SKM-1 (cell line): ENCODE data around the gene ARHGAP21.

ENCODE experiments used
- DNase-seq: peaks from one replicate; lab custom pipeline; 2025; ENCODE audit not compliant: unreplicated experiment; lab: John Stamatoyannopoulos, UW

ARHGAP21 gene

DNA sequence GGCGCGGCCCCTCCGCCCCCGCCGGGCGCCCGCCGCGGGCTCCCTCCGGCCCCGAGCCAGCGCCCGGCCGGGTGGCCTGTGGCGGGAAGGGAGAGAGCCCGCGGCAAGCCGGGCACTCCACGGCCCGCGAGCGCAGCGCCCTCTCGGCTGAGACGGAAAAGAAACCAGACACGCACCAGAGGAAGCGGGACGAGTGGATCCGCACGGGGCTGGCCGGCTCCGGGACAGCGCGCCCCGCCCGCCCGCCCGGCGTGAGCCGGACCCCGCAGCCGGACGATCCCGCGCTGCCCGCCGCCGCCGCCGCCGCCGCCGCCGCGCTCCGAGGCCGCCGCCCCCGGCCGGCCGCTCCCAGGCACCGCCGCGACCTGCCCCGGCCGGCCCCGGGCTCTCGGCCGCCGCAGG, 300 bp downstream of the ARHGAP21 start:
- DNase-seq: no peak

DNA sequence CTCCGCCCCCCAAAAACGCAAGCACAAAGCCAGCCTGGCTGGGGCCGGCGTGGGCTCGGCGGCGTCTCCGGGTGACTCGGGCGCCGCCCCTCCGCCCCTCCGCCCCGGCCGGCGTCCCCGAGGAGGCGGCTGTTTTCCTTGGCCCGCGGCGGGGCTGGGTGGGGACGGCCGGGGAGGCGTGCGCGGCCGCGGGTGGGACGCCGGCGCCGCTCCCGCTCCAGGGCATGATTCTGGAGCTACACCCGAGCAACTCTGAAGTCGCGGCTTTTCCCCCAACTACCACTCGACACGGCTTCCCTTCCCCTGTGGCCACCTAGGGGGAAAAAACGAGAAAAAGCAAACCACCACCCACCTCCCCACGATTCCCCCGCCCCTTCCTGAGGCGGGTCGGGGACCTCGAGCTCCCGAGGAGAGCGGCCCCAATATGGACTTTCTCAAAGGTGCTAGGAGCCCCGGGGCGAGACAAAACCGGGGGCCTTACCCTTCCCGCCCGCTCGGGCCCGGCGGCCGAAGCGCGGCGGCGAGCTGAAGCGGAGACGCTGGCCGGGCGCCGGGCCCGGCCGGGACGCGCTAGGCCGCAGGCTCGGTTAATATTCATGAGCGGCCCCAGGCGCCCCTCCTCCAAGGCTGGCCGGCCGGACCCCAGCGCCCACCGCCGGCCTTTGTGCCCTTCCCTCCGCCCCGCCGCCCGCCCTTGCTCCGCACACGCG, 856 bp downstream of the ARHGAP21 start:
- DNase-seq: no peak

DNA sequence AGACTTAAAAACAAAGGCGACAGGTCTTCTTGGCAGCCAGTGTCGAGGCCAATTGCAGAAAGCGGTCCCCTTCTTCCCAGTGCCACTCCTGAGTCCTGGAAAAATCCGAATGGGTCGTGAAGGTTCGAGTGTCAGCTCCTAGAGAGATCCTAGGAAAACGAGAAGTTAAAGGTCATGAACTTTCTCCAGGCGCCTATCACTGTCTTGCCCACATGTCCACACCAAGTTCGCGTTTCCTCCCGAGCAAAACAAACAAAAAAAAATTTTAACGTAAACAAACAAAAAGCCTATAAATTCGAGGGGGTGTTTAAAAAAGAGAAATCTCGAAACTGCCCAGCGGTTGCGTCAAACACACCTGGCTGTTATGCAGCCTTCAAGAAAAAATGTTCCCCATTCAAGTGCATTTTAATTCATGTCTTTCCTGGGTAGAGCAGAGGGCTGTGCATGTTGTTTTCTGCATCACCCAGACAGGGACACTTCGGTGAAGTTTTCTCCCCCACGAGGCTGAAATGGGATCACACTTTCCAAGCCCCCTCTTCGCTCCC, 1.5 kb downstream of the ARHGAP21 start:
- DNase-seq: no peak

DNA sequence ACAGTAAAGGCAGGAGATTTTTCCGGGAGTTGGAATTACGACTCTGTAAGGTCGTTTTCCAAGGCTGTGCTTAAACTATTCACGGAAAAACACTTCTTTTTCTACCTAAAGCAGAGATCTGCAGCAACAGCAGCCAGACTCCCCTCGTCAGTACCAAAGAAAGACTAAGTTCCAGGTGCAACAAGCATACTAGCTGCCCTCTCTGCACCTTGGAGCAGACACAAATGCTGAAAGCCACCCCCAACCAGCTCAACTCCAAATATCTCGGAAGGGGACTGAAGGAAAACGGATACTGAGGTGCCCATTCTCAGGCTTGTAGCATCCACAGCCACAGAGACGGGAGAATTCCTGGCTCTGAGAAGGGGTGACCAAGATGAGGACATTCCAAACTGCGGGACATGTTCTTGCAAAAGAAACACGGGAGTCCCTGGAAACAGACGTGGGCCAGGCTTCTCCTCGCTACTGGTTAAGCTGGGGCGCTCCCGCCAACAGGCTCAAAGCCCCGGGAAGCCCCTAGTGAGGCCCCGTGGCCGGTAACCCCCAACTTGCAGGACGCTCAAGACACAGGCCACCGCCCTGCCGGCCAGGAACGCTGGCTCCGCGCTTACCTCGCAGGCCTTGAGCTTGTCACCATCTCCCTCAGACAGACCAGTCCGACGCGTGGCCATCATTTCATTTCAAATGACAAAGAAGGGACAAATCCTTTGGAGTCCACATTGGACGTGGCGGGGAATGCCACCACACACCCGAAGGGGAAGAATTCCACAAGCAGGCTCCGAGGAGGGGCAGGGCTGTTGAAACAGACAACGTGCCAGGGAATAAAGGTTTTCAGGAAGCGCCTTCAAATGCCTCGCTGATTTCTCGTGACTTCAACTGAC, 2.2 kb downstream of the ARHGAP21 start:
- DNase-seq: no peak

DNA sequence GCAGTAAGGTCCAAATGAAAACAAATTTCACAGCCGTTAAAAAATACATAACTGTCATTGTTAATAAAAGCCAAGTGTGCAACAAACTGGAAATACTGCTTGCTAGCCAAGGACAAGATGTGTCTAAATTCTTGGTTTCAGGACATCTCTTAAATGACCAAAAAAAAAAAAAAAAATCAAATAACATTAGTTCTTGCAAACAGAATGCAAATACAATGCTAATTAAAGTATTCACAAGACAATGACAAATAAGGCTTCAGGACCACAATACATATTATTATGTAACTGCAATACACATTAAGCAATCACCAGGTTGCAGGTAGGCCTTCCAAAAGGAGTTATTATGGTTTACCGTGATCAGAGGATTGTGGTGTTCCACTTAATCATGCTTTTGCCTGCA, 3.6 kb downstream of the ARHGAP21 start:
- no peak for DNase-seq

DNA sequence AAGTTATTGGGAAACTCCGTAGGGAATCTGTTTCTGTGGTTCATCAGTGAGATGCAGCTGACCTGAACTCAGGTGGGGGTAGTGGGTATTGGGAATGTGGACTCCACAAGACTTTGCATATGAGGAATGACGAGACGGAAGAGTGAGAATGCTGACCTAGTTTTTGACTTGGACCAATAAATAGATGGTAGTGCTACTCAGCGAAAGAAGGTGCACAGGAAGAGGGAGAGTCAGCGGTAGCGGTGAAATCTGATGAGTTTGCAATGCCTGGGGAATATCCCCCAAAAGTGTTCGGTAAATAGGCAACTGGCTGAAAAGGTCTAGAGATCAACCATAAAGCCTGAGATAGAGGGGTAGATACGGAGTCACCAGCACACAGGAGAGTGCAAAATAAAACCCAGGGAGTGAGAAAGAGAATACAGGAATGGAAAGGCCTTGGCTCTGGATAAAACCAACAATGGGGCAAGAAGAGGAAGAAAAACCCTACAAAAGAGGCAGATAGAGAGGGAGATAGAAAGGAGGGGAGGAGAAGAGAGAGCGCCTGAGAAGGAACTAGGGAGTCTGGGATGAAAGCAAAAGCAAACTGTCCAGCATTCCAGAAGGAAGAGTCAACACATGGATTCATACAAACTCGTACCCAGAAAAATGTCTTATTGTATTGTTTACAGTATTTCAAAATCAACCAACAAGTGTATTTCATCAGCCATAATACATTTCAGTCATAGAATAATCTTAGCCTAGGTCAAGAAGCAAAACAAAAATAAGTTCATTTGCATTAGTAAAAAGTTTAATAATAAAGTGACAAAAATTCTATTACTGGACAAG, 5.4 kb downstream of the ARHGAP21 start:
- no peak for DNase-seq

DNA sequence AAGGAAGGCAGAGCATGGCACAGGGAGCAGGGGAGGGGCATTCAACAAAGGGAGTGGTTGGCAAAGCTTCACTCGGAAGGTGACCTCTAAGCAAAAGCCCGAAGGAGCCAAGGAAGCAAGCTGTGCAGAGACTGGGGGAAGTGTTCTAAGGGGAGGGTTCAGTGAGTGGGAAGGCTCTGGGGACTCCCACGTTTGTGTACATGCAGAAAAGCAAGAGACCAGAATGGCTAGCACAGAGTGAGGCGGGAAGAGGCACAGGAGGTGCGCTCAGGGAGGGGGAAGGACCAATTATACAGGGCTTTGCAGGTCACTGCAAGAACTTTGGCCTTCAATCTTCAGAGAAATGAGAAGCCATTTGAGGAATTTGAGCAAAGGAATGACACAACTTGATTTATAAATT, 7.4 kb downstream of the ARHGAP21 start:
- no peak for DNase-seq

DNA sequence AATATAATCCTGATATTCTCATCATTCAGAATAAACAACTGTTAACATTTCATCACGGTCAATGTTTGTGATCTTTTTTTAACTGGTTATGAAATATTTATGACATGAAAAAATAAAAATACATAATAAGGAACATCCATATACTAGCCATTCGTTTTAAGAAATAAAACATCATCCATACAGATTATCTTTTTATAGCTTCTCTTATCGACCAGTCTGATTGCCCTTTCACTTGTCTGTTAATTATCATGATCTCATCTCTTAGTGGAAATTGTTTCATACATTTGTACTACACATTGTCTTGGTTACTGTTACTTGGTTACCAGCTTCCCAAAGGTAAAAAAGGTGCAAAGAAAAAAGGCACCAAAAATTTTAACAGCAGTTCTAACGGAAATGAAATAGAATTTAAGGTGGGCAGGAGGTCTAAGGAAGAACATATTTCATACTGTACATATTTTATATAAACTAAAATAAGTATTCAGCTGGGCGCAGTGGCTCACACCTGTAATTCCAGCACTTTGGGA, 8.4 kb downstream of the ARHGAP21 start:
- no peak for DNase-seq

DNA sequence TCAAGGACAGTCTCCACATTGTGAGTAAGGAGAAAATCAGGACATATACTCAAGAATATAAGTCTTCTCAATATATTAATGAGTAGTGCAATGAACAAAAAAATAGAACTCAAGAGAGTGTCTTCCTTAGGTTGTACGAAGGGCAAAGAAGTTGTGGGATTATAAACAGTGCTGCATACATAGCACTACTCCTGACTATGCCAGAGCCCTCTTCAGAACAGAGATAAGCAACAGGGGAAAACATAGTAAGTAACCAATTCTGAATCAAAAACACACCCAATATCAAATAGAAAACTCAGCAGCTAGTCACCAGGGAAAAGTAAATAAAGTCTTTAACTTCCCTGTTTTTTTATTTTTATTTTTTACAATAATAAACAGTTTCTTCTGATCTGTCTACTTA, 10.6 kb downstream of the ARHGAP21 start:
- no peak for DNase-seq

DNA sequence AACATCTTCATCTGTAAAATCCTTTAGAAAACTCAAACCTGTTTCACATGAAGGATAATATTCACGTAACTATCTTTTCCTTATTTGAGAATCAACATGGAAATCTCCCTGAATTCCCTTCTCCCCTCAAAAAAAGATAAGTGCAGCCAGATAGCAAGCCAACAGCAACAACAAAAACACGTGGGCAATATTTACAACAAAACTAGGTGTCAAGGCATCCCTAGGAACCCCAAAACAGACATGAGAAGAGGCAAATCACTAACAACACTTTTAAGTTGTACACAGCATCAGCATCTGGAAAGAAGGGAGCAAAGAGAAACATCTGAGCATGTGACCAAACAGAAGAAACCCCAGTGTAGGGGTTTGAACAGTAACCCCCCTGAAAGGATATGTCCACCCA, 12.2 kb downstream of the ARHGAP21 start:
- no peak for DNase-seq

DNA sequence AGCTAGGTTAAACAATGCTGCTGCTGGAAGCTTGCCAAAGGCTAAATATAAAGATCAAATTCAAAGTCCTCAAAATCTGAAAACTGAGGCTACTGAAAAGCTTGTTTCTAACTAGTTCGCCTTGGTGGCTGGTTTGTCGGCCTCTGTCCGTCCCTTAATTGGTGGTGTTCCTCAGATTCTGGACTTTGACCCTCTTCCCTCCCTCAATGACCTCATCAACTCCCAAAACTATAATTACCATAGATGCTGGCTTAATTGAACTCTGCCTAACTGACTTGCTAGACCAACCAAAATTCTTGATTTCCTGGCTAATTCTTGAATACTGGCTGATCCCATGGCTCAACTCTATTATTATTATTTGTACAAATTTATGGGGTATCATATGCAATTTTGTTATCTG, 15.6 kb downstream of the ARHGAP21 start:
- no peak for DNase-seq

DNA sequence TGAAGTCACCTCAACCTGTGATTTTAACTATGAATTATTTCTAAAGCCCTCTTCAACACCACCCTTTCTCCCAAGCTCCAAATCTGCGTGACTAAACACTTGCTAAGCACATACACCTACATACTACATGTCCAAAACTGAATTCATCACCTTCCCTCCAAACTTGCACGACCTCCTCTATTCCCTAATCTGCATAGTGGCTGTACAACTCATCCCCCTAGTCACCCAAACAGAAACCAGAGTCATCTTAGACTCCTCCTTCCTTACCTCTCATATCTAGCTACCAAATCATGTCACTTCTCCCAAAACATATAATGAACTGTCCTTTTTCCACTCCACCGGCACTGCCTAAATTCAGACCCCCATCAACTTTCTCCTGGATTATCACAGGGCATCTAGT, 16.2 kb downstream of the ARHGAP21 start:
- DNase-seq: no peak

DNA sequence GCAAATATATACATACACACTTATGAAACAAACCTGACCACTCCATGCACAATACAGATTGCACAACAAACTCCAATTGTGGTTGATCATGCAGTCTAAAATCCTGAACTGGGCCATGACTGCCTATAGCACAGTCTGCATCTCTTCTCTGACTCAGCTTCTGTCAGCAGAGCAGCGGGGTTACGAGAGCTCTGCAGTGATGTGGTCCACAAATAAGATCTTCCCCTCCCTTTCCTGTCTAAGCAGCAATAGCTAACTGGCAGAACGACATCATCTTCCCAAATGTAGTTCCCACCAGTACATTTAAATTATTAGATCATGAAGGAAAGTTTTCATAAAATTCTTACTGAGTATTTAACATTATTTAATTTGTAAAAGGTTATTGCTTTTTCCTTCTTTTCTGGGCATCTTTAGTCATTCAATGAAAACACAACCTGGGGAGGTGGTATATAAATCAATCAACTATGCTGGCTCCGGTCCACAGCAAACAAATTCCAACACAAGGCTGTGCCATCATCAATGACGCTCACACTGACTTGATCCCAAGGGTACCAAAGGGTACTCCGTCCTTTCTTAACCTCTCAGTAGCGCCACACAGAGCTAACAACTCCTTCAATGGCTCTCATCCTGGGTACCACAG, 17.1 kb downstream of the ARHGAP21 start:
- peak; percentile 15 for DNase-seq

DNA sequence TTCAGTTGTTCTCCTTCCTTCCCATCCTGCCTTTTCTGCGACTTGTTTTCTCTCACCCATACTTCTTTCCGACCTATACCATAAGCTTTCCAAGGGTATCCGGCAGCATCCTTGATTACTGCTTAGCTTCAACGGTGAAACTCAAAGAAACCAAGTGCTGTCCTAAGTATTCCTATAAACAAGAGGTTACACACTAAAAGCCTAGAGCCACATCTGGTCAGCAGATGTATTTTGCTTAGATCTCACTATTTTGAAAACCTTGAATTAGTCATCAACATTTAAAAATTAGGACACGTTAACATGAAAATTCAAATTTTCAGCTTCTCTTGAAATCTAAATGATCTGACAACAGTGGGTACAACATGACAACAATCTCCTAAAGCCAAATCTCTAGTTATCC, 20.0 kb downstream of the ARHGAP21 start:
- DNase-seq: no peak

DNA sequence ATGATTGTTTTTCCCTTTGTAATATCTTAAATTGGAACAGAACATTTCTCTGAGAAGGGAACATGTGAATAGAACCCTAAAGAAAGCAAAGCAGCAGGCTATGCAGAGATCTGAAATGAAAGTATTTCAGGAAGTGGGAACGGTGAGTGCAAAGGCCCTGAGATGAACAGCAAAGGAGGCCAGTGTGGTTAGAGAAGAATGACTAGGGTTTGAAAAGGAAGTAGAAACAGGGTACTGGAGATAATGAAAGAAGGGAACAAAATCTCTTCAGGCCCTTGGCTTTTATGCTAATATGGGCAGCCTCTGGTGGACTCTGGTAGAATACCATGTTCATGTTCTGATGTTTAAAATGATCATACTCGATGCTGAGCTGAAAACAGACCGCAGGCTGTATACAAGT, 22.2 kb downstream of the ARHGAP21 start:
- DNase-seq: no peak

DNA sequence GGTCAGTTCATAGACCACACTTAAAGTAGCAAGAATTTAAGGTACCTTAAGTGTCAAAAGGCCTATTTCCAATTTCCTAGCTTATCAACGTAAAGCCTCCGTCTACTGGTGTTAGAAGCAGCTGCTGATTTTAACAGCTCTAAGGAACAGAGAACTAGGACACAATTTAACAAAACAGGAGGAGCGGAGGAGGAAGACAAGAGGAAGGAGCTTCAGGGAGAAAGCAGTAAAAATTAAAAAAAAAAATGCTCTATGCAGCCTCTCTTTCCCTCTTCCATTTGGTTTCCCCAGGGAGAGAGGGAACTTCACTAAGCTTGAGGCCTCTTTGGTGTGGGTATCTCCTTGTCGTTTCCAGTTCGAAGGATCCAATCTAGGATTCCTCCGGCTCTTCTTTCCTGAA, 22.7 kb downstream of the ARHGAP21 start:
- no peak for DNase-seq

DNA sequence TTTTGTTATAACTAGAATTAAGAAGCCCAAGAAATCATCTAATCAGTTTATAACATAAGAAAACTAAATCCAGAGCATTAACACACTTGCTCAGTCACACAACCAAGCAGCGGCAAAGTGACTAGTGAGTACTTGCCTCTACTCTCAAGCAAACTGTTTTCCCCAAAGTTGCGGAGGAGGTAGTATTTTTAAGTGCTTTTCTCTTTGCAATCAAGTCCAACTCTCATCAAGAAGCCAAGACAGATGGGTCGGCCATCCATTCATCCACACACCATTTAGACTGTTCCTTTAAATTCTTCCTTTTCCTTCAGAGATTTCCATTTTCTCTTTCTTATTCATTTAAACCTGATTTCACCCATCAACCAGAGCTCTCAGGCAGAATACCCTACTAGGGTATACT, 25.4 kb downstream of the ARHGAP21 start:
- no peak for DNase-seq

DNA sequence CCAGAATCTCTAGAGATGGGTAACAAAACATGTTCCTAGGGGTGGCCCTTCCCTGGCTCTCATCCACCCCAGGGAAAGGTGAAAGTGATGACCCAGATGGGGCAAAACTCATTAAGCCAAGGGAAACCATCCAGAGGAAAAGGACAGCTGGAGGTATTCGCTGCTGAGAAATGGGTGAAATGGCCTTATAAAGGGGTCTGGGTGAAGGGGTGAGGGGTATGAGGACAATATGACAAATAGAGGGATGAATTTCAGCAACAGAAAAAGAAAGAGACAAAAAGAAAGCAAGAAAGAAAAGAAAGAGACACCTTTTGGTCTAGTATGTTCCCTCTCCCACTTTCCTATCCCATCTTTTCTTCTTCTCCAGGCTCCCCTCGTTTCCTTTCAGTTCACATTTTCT, 26.6 kb downstream of the ARHGAP21 start:
- no peak for DNase-seq

DNA sequence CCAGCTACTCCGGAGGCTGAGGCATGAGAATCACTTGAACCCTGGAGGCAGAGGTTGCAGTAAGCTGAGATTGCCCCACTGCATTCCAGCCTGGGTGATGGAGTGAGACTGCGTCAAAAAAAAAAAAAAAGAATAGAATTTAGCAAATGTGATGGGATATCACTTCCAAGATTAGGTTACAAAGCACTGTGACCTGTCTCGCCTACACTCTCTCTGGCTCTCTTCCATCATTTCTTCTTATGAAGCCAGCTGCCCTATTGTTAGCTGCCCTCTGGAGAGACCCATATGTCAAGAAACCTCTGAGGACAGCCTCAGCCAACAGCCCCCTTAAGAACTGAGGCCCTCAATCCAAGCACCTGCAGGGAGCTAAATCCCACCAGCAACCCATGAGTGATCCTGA, 28.2 kb downstream of the ARHGAP21 start:
- DNase-seq: no peak

DNA sequence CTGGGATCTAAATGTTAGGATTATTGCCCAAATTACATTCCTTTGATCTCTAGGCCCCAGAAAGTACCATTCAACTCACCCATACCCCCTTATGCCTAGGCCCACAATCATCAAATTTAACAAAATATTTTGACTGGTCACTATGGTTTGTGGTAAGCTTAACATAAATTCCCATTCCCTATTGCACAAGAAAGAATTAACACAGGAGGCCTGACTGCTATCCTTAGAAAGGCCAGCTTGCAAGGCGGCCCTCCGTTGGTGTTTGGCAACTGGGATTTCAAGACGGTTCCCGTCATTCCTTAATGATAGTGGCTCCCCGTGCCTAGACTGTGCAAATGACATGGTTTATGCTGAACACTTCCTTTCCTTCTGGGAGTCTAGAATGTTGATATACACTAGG, 29.6 kb downstream of the ARHGAP21 start:
- DNase-seq: no peak
